NCI-H1092 (cell line): ENCODE results near the gene RPS18.
"Not testable (repeated sequence)": the region's sequence is repeated elsewhere in the genome, so short reads cannot be mapped to it uniquely, and the experiment has no call there.

Experiments used
- DNase-seq: peaks from one replicate; lab custom pipeline; 2025; lab: John Stamatoyannopoulos, UW

RPS18 gene

GRCh38 chr6:33271468-33272274, at the start of gene RPS18, which contains the start of gene VPS52:
RPS18 (plus strand) TSS chr6:33272075; CDS start chr6:33272120, 45 bp downstream.
VPS52 (minus strand) TSS chr6:33271876; CDS start chr6:33271675, 201 bp downstream.
- peak; percentile 95 for DNase-seq

- DNase-seq: not testable (repeated sequence)
Observed at GRCh38 chr6:33226503-33227120, 45.3 kb upstream of the RPS18 start.

DNA sequence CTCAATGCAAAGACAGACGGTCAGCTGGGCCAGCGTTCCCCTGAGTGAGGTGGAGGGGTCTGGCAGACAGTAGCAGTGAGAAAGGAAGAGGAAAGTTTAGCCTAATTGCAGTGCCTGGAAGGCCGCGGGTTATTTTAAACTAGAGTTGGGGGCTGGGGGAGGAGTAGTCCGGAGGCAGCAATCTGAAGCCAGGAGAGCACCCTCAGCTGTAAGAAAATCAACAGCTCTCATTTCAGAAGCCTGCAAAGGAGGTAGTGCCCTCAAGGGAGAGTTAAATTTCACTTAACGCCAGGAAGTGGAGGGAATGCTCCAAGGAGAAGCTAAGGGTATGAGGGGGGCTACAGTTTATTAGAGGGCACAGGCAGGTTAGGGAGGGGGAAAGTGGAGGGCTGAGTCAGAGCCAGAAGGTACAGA, 36.6 kb upstream of the RPS18 start:
- DNase-seq: no peak

DNA sequence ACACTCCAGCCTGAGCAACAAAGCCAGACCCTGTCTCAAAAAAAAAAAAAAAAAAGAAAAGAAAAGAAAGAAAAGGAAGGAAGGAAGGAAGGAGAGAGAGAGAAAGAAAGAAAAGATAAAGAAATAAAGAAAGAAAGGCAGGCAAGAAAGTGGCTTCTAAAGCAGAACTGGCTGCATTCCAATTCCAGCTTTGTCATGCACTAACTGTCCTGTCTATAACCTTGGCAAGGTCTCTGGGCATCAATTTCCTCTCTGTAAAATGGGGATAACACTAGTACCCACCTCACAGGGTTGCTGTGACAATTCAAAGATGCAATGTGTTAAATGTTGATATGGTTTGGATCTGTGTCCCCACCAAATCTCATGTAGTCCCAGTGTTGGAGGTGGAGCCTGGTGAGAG, 35.5 kb upstream of the RPS18 start:
- no peak for DNase-seq

DNA sequence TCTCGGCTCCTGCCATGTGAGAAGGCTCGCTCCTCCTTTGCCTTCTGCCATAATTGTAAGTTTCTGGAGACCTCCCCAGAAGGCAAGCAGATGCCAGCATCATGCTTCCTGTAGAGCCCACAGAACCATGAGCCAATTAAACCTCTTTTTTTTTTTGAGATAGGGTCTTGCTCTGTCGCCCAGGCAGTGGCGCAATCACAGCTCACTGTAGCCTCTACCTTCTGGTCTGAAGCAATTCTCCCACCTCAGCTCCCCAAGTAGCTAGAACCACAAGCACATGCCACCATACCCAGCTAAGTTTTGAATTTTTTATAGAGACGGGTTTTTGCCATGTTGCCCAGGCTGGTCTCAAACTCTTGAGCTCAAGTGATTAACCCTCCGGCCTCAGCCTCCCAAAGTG, 35.0 kb upstream of the RPS18 start:
- DNase-seq: no peak

DNA sequence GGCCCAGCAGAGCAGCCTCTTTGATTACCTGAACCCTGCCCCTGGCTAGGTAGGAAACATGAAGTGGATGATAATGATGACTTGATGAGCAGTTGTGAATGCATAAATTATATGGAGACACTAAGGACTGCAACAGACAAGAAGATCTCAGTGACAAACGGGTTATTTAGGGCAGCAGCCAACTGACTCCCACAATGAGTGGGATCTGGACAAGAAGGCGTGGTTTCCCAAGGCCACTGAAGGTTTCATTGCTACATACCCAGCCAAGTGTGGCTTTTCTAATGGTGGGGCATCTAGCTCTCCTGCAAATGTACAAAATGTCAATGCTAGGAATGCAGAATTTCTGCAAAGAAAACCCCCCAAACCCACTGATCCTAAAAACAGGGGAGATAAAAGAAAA, 34.1 kb upstream of the RPS18 start:
- DNase-seq: no peak

- no peak for DNase-seq
Observed at GRCh38 chr6:33241968-33242367, 29.9 kb upstream of the RPS18 start.

- DNase-seq: no peak
Observed at GRCh38 chr6:33243476-33243875, 28.4 kb upstream of the RPS18 start.

DNA sequence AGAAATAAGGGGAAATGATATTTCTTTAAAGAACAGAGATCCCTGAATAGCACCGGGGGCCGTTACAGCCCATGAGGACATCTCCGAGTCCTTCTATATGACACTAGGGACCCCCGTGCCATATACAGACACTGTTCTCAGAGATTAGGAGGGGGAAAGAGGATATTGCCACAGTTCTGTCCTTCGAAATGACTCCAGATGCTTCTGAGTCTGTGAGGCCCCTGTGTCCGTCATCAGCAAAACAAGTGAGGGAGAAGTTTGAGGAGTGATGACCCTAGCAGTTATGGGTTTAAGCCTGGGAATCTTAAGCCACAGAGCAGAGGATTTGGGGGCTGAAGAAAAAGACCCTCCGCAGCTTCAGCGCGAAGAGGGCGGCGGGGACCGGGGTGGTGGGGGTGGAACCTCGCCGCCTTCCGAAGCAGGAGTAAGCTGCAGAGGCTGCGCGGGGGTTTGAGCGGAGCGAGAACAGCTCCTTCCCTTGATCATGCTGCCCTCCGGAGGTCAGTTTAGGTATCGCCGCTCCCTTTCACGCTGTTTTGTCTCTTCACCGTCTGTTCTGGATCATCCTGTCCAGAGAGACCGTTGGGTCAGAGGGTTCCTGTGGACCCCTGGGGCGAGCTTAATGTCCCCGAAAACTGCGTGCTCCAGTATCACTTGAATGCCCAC, 23.8 kb upstream of the RPS18 start:
- peak; percentile 62 for DNase-seq

DNA sequence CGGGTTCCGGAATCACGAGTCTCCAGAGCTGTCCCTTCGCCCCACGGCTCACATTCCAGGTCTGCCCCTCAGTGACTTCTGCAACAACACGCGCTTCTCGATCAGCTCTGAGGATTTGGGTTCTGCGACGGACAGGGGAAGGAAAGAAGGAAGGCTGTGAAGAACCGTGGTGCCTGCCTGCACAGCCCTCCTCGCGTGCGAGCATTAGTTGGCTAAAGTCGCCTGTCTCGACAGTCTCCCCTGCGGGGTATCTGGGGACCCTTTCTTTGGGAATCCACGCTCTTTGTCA, 23.3 kb upstream of the RPS18 start:
- DNase-seq: no peak

- DNase-seq: peak; percentile 95
Observed at GRCh38 chr6:33248932-33249731, 22.7 kb upstream of the RPS18 start.

GRCh38 chr6:33249732-33250630, 21.9 kb upstream of the RPS18 start:
- no peak for DNase-seq

- no peak for DNase-seq
Observed at GRCh38 chr6:33250731-33251130, 21.1 kb upstream of the RPS18 start.

DNA sequence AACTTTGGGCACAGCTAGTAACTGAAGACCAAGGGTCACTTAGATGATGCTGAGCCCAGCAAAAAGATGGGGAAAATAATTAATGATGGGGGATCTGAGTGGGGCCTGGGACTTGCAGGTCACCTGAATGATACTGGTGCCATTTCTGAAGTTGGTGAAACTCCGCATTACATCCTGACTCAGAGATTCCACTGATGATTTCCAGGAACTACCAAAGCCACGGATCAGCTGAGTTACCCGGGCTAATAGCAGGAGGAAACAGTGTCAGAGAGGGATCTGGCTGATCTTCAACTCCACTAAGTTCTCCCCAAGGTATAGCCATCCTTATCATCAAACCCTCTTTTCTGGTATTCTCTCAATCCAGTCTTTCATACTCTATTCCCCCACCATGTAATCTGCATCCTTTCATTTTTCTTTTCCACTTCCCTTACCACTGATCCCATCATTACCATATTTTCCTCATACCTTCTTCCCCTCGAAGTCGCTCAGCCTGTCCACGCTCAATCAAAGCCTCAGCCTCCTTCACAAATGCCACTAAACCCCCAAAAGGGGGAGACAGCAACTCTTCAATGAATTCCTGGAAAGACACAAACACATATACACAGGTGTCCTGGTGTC, 20.4 kb upstream of the RPS18 start:
- DNase-seq: no peak

GRCh38 chr6:33252759-33253158, 19.1 kb upstream of the RPS18 start:
- no peak for DNase-seq

DNA sequence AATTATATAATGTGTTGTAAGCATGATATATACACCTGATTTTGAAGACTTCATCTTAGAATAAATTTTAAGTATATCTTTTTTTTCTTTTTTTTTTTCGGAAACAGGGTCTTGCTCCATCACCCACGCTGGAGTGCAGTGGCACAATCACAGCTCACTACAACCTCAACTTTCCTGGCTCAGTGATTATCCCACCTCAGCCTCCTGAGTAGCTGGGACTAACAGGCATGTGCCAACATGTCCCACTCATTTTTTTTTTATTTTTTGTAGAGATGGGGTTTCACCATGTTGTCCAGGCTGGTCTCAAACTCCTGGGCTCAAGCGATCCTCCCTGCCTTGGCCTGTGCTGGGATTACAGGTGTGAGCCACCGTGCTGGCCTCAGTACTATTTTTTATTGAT, 17.3 kb upstream of the RPS18 start:
- DNase-seq: no peak

GRCh38 chr6:33259032-33259431, 12.8 kb upstream of the RPS18 start:
- no peak for DNase-seq

DNA sequence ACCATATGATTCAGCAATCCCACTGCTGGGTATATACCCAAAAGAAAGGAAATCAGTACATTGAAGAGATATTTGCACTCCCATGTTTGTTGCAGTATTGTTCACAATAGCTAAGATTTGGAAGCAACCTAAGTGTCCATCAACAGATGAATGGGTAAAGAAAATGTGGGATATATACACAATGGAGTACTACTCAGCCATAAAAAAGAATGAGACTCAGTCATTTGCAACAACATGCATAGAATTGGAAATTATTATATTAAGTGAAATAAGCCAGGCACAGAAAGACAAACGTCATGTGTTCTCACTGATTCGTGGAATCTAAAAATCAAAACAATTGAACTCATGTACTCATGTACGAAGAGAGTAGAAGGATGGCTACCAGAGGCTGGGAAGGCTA, 9.4 kb upstream of the RPS18 start:
- not testable (repeated sequence) for DNase-seq

DNA sequence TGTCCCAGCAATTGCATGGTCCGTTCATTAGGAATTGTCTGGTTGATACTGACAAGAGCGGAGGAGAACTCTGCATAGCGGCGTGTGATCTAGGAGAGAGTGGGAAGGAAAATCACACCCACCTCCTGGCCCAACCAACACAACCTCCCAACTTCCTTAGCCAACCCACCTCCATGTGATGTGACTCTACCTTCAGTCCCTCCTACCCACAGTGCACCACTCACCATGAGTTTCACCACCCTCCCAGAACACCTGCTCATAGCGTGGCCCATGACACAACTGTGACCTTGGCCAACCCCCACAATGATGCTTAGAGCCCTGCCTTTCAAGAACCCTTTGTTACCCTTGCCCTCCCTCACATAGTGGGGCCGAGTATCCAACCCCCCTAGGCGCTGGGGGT, 7.9 kb upstream of the RPS18 start:
- no peak for DNase-seq

- DNase-seq: no peak
Observed at GRCh38 chr6:33271117-33271467, 783 bp upstream of the RPS18 start.
